T-cell (primary cell): ENCODE measurements around the gene SAMD11. TPM values are rescaled to one million over a fixed set of nuclear protein-coding genes. Genes with fewer than 3 reads are reported as not detected.
"Not testable (repeated sequence)": the region's sequence is repeated elsewhere in the genome, so short reads cannot be mapped to it uniquely, and the experiment has no call there.

Experiments
- ATAC-seq, 4 experiments: fragments of 200-7000 bp in 3 of 4; fragments of 150-1000 bp in 1 of 4; cut with Tn5 transposase; replicated peaks in 1 of 4; 1 replicate in 3 of 4; 2 replicates in 1 of 4; pipeline ENCODE4 v1.10.0; 2021; ENCODE audit warnings: moderate library complexity in 3 of 4, mild to moderate bottlenecking in 2 of 4, moderate number of reproducible peaks in 1 of 4
- CTCF ChIA-PET, 2 donors: fragments of 300-600 bp; sonication (Branson Sonifier 250); formaldehyde crosslinking; loops; one replicate each; lab custom pipeline; 2022; ENCODE audit warnings: antibody characterized with exemption in 2 of 2; lab: Charles Lee
- POLR2A ChIA-PET, 2 donors: fragments of 300-600 bp; sonication (Branson Sonifier 250); formaldehyde crosslinking; loops; one replicate each; lab custom pipeline; 2022; ENCODE audit warnings: antibody characterized with exemption in 2 of 2; lab: Charles Lee
- DNase-seq, 35 experiments: peaks; one replicate each; pipeline versions ENCODE4 v3.0.0 to v3.0.0-alpha.2; 2013 to 2023
- H3K27ac ChIP-seq: one replicate; pipeline ENCODE4 v1.5.1; 2013; ENCODE audit warnings: low read length
- H3K27me3 ChIP-seq, 2 experiments: replicated peaks in 1 of 2; 1 replicate in 1 of 2; 2 replicates in 1 of 2; pipeline versions ENCODE4 v1.6.1 to v1.7.0; 2013; ENCODE audit warnings: low read length in 1 of 2, mixed read lengths in 1 of 2; ENCODE audit not compliant: control insufficient read depth in 2 of 2, insufficient read depth in 2 of 2; ENCODE audit errors: extremely low read depth in 1 of 2
- H3K36me3 ChIP-seq, 2 donors: 1 replicate in 1 of 2; 2 replicates in 1 of 2; pipeline versions ENCODE4 v1.6.1 to v1.7.0; 2013; ENCODE audit warnings: low read length in 1 of 2; ENCODE audit not compliant: control insufficient read depth in 2 of 2, insufficient read depth in 1 of 2; ENCODE audit errors: extremely low read depth in 1 of 2
- H3K4me1 ChIP-seq, 2 experiments: 1 replicate in 1 of 2; 2 replicates in 1 of 2; pipeline versions ENCODE4 v1.6.1 to v1.7.0; 2013; ENCODE audit warnings: low read length in 2 of 2, mixed read lengths in 1 of 2; ENCODE audit not compliant: insufficient read depth in 2 of 2, control insufficient read depth in 1 of 2; ENCODE audit errors: extremely low read depth in 1 of 2
- H3K4me3 ChIP-seq, 2 donors: 1 replicate in 1 of 2; 2 replicates in 1 of 2; pipeline versions ENCODE4 v1.5.1 to v1.7.0; 2013; ENCODE audit warnings: mild to moderate bottlenecking in 2 of 2, low read length in 1 of 2, moderate library complexity in 1 of 2; ENCODE audit not compliant: control insufficient read depth in 1 of 2; ENCODE audit errors: extremely low read depth in 1 of 2
- H3K9me3 ChIP-seq: 2 replicates; pipeline ENCODE4 v1.7.0; 2013
- H3K27ac Mint-ChIP-seq, 2 donors: one replicate each; pipeline ENCODE4 v1.8.0; 2020 to 2021; ENCODE audit warnings: mild to moderate bottlenecking in 2 of 2, mixed read lengths in 2 of 2
- H3K27me3 Mint-ChIP-seq, 2 donors: one replicate each; pipeline ENCODE4 v1.8.0; 2021 to 2022; ENCODE audit warnings: mixed read lengths in 2 of 2
- H3K36me3 Mint-ChIP-seq: one replicate; pipeline ENCODE4 v1.8.0; 2021; ENCODE audit warnings: mixed read lengths
- H3K4me1 Mint-ChIP-seq, 3 donors: one replicate each; pipeline ENCODE4 v1.8.0; 2020 to 2022; ENCODE audit warnings: mixed read lengths in 3 of 3, mild to moderate bottlenecking in 1 of 3
- H3K4me3 Mint-ChIP-seq, 3 donors: one replicate each; pipeline ENCODE4 v1.8.0; 2020 to 2022; ENCODE audit warnings: mild to moderate bottlenecking in 3 of 3, mixed read lengths in 3 of 3, moderate library complexity in 3 of 3
- H3K9me3 Mint-ChIP-seq, 3 donors: one replicate each; pipeline ENCODE4 v1.8.0; 2020 to 2022; ENCODE audit warnings: mixed read lengths in 3 of 3
- WGBS: methylation state at CpG from one replicate; pipeline ENCODE4 v1.1.5; 2013; ENCODE audit warnings: missing lambda C conversion rate; ENCODE audit not compliant: insufficient coverage; 5-methylcytosine and 5-hydroxymethylcytosine counted together
- total RNA-seq, 35 experiments: library from RNA in 6 of 35; stranded (reverse) in 6 of 35; fragments of 120-200 nt in 1 of 35; gene quantifications; one replicate each; pipeline versions ENCODE4 v1.2.1 to v1.2.4 and lab custom pipeline; 2013 to 2026

The SAMD11 gene
- total RNA-seq, 5 donors from 2014 or later (not counting 1 experiment from before 2014, with no cell fraction given), result 0.32 to 0.70 (median 0.53) TPM; not detected in 2

DNA sequence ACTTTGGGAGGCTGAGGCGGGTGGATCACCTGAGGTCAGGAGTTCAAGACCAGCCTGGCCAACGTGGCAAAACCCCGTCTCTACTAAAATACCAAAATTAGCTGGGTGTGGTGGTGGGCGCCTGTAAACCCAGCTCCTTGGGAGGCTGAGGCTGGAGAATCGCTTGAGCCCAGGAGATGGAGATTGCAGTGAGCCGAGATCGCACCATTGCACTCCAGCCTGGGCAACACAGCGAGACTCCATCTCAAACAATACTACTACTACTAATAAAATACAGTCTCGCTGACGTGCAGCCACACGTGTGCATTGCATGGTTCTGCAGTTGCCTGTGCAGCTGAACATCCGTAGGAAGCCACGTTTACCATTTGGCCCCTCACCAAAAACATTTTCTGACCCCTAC lies 23.1 kb downstream of the SAMD11 start:
- Histone ChIP-seq H3K4me1 (peaks cover 2 to 12% of the 10 kb centered on the region in 2 experiments), H3K36me3 (peaks cover 26 to 55% of the 10 kb centered on the region in 2 donors), H3K27me3 (peaks cover 0 to 23% of the 10 kb centered on the region in 2 experiments)
- H3K36me3 Mint-ChIP-seq, result peaks cover 44% of the 10 kb centered on the region
- ATAC-seq, H3K27ac ChIP-seq, H3K4me3 Mint-ChIP-seq, H3K4me1 Mint-ChIP-seq, H3K4me3 ChIP-seq, DNase-seq, H3K27ac Mint-ChIP-seq, H3K9me3 Mint-ChIP-seq, CTCF ChIA-PET, H3K27me3 Mint-ChIP-seq, H3K9me3 ChIP-seq: not testable (repeated sequence)
- 93% methylated on average over 9 of the region's 13 CpGs for WGBS
- POLR2A ChIA-PET, result interaction anchor here in 1 of 2 donors (0.6 kb wide), 1 partner anchor 553 kb away, joined by 9 read pairs; no protein-coding TSS in a partner anchor

DNA sequence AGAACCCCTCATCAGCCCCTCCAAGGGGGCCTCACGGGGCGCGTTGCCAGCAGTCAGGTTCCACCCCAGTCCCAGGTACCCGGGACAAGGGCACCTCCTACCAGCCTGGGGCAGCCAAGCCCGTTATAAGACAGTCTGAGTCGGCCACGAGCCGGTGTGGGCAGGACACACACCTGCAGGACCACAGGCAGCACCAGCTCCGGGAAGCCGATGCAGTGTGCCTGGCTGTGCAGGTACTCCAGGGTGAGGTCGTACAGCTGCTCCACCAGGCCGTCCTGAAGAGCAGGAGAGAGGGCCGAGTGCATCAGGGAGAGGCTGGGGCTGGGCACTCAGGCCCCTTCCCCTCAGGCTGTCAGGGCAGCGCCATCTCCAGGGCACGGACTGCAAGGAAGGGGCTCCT lies 24.2 kb downstream of the SAMD11 start:
- Mint-ChIP-seq H3K9me3 (no peaks in the 10 kb centered on the region), H3K36me3 (peaks cover 46% of the 10 kb centered on the region), H3K4me1 (peaks cover 0 to 3% (median 2%) of the 10 kb centered on the region in 3 donors), H3K27me3 (peaks cover 0 to 2% of the 10 kb centered on the region in 2 donors), H3K4me3 (no peak overlapping the region), H3K27ac (no peak overlapping the region)
- DNase-seq (no peak), ATAC-seq (no peak)
- H3K27me3 ChIP-seq, result peaks cover 0 to 15% of the 10 kb centered on the region in 2 experiments
- ChIA-PET CTCF (no interaction called here), POLR2A (no interaction called here)
- H3K4me3 ChIP-seq, result no peak overlapping the region
- H3K4me1 ChIP-seq, result peaks cover 0 to 4% of the 10 kb centered on the region in 2 experiments
- 97% methylated on average over 15 of the region's 15 CpGs for WGBS
- no peaks in the 10 kb centered on the region for H3K9me3 ChIP-seq
- no peak overlapping the region for H3K27ac ChIP-seq
- H3K36me3 ChIP-seq, result peaks cover 36 to 65% of the 10 kb centered on the region in 2 donors

DNA sequence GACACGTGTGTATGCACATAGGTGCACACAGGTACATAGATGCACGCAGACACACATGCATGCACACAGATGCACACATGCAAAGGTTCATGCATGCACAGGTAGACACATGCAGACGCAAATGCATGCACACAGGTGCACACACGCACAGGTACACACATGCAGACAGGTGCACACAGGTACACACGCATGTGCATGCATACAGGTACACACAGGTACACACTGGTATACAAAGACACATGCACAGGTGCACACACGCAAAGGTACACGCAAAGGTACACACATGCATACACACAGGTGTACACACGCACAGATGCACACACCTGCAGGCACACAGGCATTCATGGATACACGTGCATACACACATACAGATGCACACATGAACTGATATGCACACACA lies 26.5 kb downstream of the SAMD11 start:
- peaks cover 30 to 87% of the 10 kb centered on the region in 2 donors for H3K36me3 ChIP-seq
- no peaks in the 10 kb centered on the region for H3K9me3 ChIP-seq
- no peak overlapping the region for H3K27ac Mint-ChIP-seq
- ATAC-seq, result no peak
- ChIA-PET POLR2A (no interaction called here), CTCF (no interaction called here)
- no peak overlapping the region for H3K4me3 Mint-ChIP-seq
- no peak overlapping the region for H3K27ac ChIP-seq
- H3K4me3 ChIP-seq, result no peak overlapping the region
- WGBS, result 99% methylated on average over 9 of the region's 9 CpGs
- H3K36me3 Mint-ChIP-seq, result peaks cover 57% of the 10 kb centered on the region
- H3K9me3 Mint-ChIP-seq, result no peaks in the 10 kb centered on the region
- no peaks in the 10 kb centered on the region for H3K4me1 ChIP-seq
- H3K27me3 Mint-ChIP-seq, result no peaks in the 10 kb centered on the region
- peaks cover 0 to 3% (median 1%) of the 10 kb centered on the region in 3 donors for H3K4me1 Mint-ChIP-seq
- no peaks in the 10 kb centered on the region for H3K27me3 ChIP-seq
- no peak for DNase-seq

DNA sequence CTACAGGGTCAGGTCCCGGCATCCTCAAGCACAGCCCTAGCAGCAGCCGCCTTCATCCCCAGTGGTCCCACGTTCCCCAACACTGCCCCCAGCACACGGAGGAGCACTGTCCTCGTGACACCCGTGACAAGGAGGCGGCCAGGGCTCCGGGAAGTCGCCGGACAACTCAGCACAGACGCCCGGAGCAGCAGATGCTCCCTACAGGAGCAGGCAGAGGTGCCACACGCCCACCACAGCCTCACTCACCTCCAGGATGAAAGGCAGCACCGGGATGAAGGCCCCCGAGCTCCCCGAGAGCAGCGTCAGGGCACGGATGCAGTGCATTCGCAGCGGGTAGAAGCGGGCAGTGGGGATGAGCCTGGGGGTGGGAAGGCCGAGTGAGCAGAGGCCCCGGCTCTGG lies 27.2 kb downstream of the SAMD11 start:
- H3K4me3 Mint-ChIP-seq, result no peak overlapping the region
- ChIA-PET CTCF (no interaction called here), POLR2A (no interaction called here)
- Histone ChIP-seq H3K27ac (no peak overlapping the region), H3K9me3 (no peaks in the 10 kb centered on the region), H3K36me3 (peaks cover 30 to 88% of the 10 kb centered on the region in 2 donors), H3K4me1 (no peaks in the 10 kb centered on the region), H3K4me3 (no peak overlapping the region), H3K27me3 (no peaks in the 10 kb centered on the region)
- no peak for DNase-seq
- no peak overlapping the region for H3K27ac Mint-ChIP-seq
- H3K4me1 Mint-ChIP-seq, result peaks cover 0 to 8% (median 1%) of the 10 kb centered on the region in 3 donors
- peaks cover 53% of the 10 kb centered on the region for H3K36me3 Mint-ChIP-seq
- 98% methylated on average over 12 of the region's 23 CpGs for WGBS
- no peaks in the 10 kb centered on the region for H3K27me3 Mint-ChIP-seq
- no peaks in the 10 kb centered on the region for H3K9me3 Mint-ChIP-seq
- no peak for ATAC-seq

DNA sequence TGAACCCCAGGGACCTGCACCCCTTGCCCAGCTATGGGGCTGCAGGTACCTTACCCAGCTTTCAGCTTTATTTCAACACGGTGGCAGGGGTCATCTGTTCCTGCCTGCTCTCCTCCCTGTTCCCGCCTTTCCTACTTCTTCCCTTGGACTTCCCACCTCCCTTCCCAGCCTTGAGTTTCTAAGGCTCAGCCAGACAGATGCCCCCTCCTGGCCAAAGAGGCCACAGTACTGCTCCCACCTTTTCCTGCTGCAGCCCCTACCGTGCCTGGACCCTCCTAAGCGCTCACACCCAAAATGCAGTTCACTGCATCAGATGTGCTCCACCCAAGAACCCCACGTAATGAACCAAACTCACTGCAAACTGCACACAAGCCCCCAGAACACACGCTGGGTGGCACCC lies 27.6 kb downstream of the SAMD11 start:
- WGBS, result 90% methylated on average over 6 of the region's 6 CpGs
- Histone ChIP-seq H3K27ac (no peak overlapping the region), H3K27me3 (no peaks in the 10 kb centered on the region), H3K9me3 (no peaks in the 10 kb centered on the region), H3K4me1 (no peaks in the 10 kb centered on the region), H3K4me3 (no peak overlapping the region), H3K36me3 (peaks cover 30 to 91% of the 10 kb centered on the region in 2 donors)
- Mint-ChIP-seq H3K9me3 (no peaks in the 10 kb centered on the region), H3K4me3 (no peak overlapping the region), H3K27ac (no peak overlapping the region), H3K27me3 (no peaks in the 10 kb centered on the region), H3K36me3 (peaks cover 50% of the 10 kb centered on the region), H3K4me1 (peaks cover 0 to 8% (median 3%) of the 10 kb centered on the region in 3 donors)
- ChIA-PET POLR2A (no interaction called here), CTCF (no interaction called here)
- ATAC-seq, result no peak
- DNase-seq, result no peak

DNA sequence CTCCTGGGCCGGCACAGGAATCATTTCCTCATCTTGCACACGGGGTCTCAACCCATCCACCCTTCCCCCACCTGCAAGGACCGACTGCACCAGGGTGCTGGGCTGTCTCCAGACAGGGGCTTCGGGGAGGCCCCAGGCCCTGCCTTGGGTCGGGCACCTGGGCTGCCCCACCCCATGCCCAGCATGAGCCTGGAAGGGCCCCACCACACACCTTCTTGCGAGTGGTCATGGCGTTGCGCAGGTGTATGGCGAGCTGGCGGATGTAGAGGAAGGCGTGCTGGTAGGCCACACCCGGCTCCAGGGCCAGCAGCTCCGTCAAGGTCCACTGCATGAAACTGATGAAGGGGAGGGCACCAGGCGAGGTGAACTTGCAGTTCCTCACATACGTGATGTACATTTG lies 28.5 kb downstream of the SAMD11 start:
- CTCF ChIA-PET, result no interaction called here
- no peaks in the 10 kb centered on the region for H3K27me3 Mint-ChIP-seq

More for the DNA sequence above, 28.5 kb downstream of the SAMD11 start:
- Histone ChIP-seq H3K9me3 (no peaks in the 10 kb centered on the region), H3K4me3 (no peak overlapping the region), H3K27ac (no peak overlapping the region), H3K36me3 (peaks cover 30 to 94% of the 10 kb centered on the region in 2 donors), H3K4me1 (peaks cover 0 to 5% of the 10 kb centered on the region in 2 experiments), H3K27me3 (no peaks in the 10 kb centered on the region)
- 99% methylated on average over 12 of the region's 15 CpGs for WGBS
- POLR2A ChIA-PET, result no interaction called here
- no peak overlapping the region for H3K4me3 Mint-ChIP-seq
- H3K4me1 Mint-ChIP-seq, result peaks cover 3 to 8% (median 8%) of the 10 kb centered on the region in 3 donors
- ATAC-seq, result no peak
- H3K9me3 Mint-ChIP-seq, result no peaks in the 10 kb centered on the region
- H3K27ac Mint-ChIP-seq, result no peak overlapping the region
- no peak for DNase-seq
- peaks cover 47% of the 10 kb centered on the region for H3K36me3 Mint-ChIP-seq
